GM19238 (cell line): ENCODE data around the gene BRD9.

Experiments
- DNase-seq: peaks from one replicate; pipeline ENCODE4 v3.0.0; 2011; ENCODE audit warnings: low spot score; ENCODE audit not compliant: insufficient read length

BRD9 gene

DNA sequence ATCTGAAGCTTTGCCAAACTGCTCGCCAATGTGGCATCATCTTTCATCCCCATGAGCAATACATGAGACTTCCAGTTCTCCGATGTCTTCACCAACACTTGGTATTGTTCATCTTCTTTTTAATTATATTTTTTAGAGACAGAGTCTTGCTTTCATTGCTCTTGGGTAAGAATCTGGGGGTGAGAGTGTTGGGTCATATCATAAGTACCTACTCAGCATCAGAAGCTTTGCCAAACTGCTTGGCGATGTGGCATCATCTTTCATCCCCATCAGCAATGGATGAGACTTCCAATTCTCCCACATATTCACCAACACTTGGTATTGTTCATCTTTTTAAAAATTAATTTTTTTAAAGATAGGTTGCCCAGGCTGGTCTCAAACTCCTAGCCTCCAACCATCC, 77.2 kb downstream of the BRD9 start:
- no peak for DNase-seq
